H1 (cell line): Measurements from ENCODE around the gene CLDN16. TPM values are rescaled to one million over a fixed set of nuclear protein-coding genes. Genes with fewer than 3 reads are reported as not detected.

Experiments used
- CTCF ChIA-PET: fragments of 300-600 bp; sonication (Branson Sonifier 250); formaldehyde crosslinking; loops from one replicate; lab custom pipeline; 2021; ENCODE audit not compliant: partially characterized antibody; lab: Charles Lee
- POLR2A ChIA-PET: fragments of 300-600 bp; sonication (Branson Sonifier 250); formaldehyde crosslinking; loops from one replicate; lab custom pipeline; 2021; ENCODE audit warnings: inconsistent platforms; ENCODE audit not compliant: partially characterized antibody; lab: Charles Lee
- DNase-seq, 2 experiments: peaks; one replicate each; pipeline versions ENCODE4 v3.0.0 to v3.0.0-alpha.2; 2010 to 2022; ENCODE audit warnings: low spot score in 2 of 2, low read depth in 1 of 2, mixed read lengths in 1 of 2
- FAIRE-seq: peaks from 2 replicates; lab custom pipeline; 2011; peaks lifted over from hg19 to GRCh38; lab: Jason Lieb, UNC
- H2AFZ ChIP-seq: 2 replicates; pipeline ENCODE4 v1.8.1; 2012; ENCODE audit warnings: low read length, inconsistent platforms
- H2AK5ac ChIP-seq: 2 replicates; pipeline ENCODE4 v1.6.1; 2013; ENCODE audit warnings: low read depth, low read length
- H2BK120ac ChIP-seq: replicated peaks from 2 replicates; pipeline ENCODE3; 2013; ENCODE audit warnings: low read depth, low read length, inconsistent platforms
- H2BK12ac ChIP-seq: 2 replicates; pipeline ENCODE4 v1.6.1; 2013; ENCODE audit warnings: low read depth, low read length
- H2BK15ac ChIP-seq: 2 replicates; pipeline ENCODE4 v1.6.1; 2013; ENCODE audit warnings: low read length
- H2BK20ac ChIP-seq: 2 replicates; pipeline ENCODE4 v1.6.1; 2013; ENCODE audit warnings: low read length
- H2BK5ac ChIP-seq: 2 replicates; pipeline ENCODE4 v1.6.1; 2013; ENCODE audit warnings: low read depth, low read length
- H3K14ac ChIP-seq: 2 replicates; pipeline ENCODE4 v1.6.1; 2013; ENCODE audit warnings: inconsistent platforms; ENCODE audit not compliant: insufficient read length
- H3K18ac ChIP-seq: 2 replicates; pipeline ENCODE4 v1.6.1; 2013; ENCODE audit warnings: low read length; ENCODE audit errors: extremely low read depth
- H3K23ac ChIP-seq: 2 replicates; pipeline ENCODE4 v1.6.1; 2013; ENCODE audit warnings: inconsistent platforms; ENCODE audit not compliant: insufficient read length
- H3K23me2 ChIP-seq: 2 replicates; pipeline ENCODE4 v1.6.1; 2013; ENCODE audit warnings: low read depth, low read length
- H3K27ac ChIP-seq: 2 replicates; pipeline ENCODE4 v1.6.1; 2011; ENCODE audit warnings: low read depth, low read length, inconsistent platforms
- H3K27me3 ChIP-seq, 4 experiments: replicated peaks in 1 of 4; 1 replicate in 1 of 4; 2 replicates in 3 of 4; pipeline versions ENCODE4 v1.6.1 to v1.8.1; 2011 to 2013; ENCODE audit warnings: low read length in 3 of 4, mild to moderate bottlenecking in 3 of 4, inconsistent platforms in 2 of 4, mixed read lengths in 2 of 4, moderate library complexity in 1 of 4; ENCODE audit not compliant: control insufficient read depth in 3 of 4, insufficient read depth in 3 of 4; ENCODE audit errors: extremely low read depth in 1 of 4
- H3K36me3 ChIP-seq, 4 experiments: 2 replicates each; pipeline versions ENCODE4 v1.6.1 to v1.8.1; 2011 to 2013; ENCODE audit warnings: mild to moderate bottlenecking in 4 of 4, low read length in 3 of 4, moderate library complexity in 2 of 4, control low read depth in 1 of 4, inconsistent platforms in 1 of 4; ENCODE audit not compliant: insufficient read depth in 4 of 4, control insufficient read depth in 2 of 4
- H3K4ac ChIP-seq: replicated peaks from 2 replicates; pipeline ENCODE3; 2013; ENCODE audit warnings: low read length, low read depth, mixed read lengths, inconsistent platforms; ENCODE audit not compliant: insufficient read length
- H3K4me1 ChIP-seq, 4 experiments: replicated peaks in 1 of 4; 1 replicate in 1 of 4; 2 replicates in 3 of 4; pipeline versions ENCODE4 v1.6.1 to v1.8.1; 2011 to 2013; ENCODE audit warnings: low read length in 3 of 4, inconsistent platforms in 2 of 4, mixed read lengths in 1 of 4; ENCODE audit not compliant: insufficient read depth in 4 of 4, control insufficient read depth in 3 of 4
- H3K4me2 ChIP-seq, 2 experiments: 2 replicates each; pipeline versions ENCODE4 v1.6.1 to v1.8.1; 2011 to 2013; ENCODE audit warnings: low read depth in 2 of 2, low read length in 2 of 2, control low read depth in 1 of 2, inconsistent platforms in 1 of 2, mild to moderate bottlenecking in 1 of 2; ENCODE audit not compliant: insufficient read depth in 1 of 2
- H3K4me3 ChIP-seq, 4 experiments: fragments of 200-600, 300-600 bp in 1 of 4; sonication (generic), shearing (Covaris generic), sonication (Bioruptor Twin) in 1 of 4; 2 replicates each; pipeline versions ENCODE4 v1.5.1 to v1.8.1; 2011 to 2016; ENCODE audit warnings: low read length in 4 of 4, low read depth in 3 of 4, control low read depth in 2 of 4, inconsistent platforms in 2 of 4, mild to moderate bottlenecking in 2 of 4, mixed read lengths in 1 of 4, moderate library complexity in 1 of 4; ENCODE audit not compliant: insufficient read depth in 2 of 4; ENCODE audit errors: extremely low read depth in 1 of 4
- H3K56ac ChIP-seq: replicated peaks from 2 replicates; pipeline ENCODE3; 2013; ENCODE audit warnings: low read depth, mild to moderate bottlenecking, mixed read lengths, low read length, inconsistent platforms; ENCODE audit not compliant: insufficient read length
- H3K79me1 ChIP-seq: 2 replicates; pipeline ENCODE4 v1.6.1; 2013; ENCODE audit warnings: low read depth, low read length, control low read depth
- H3K79me2 ChIP-seq, 2 experiments: 2 replicates each; pipeline versions ENCODE4 v1.6.1 to v1.8.1; 2012 to 2013; ENCODE audit warnings: low read length in 2 of 2, mild to moderate bottlenecking in 2 of 2, inconsistent platforms in 1 of 2; ENCODE audit not compliant: insufficient read depth in 2 of 2, control insufficient read depth in 1 of 2
- H3K9ac ChIP-seq, 4 experiments: replicated peaks in 1 of 4; 1 replicate in 1 of 4; 2 replicates in 3 of 4; pipeline versions ENCODE4 v1.6.1 to v1.8.1; 2011 to 2013; ENCODE audit warnings: low read depth in 3 of 4, low read length in 3 of 4, control low read depth in 2 of 4, mild to moderate bottlenecking in 2 of 4, moderate library complexity in 2 of 4, inconsistent platforms in 1 of 4; ENCODE audit errors: extremely low read depth in 1 of 4
- H3K9me3 ChIP-seq, 2 experiments: 2 replicates each; pipeline versions ENCODE4 v1.6.1 to v1.8.1; 2012 to 2013; ENCODE audit warnings: mild to moderate bottlenecking in 2 of 2, moderate library complexity in 2 of 2, control low read depth in 1 of 2, inconsistent platforms in 1 of 2, low read depth in 1 of 2, low read length in 1 of 2, mixed read lengths in 1 of 2; ENCODE audit not compliant: insufficient read depth in 2 of 2
- H4K20me1 ChIP-seq, 2 experiments: replicated peaks in 1 of 2; 2 replicates each; pipeline versions ENCODE3 to v1.8.1; 2011 to 2013; ENCODE audit warnings: inconsistent platforms in 2 of 2, low read length in 2 of 2, mild to moderate bottlenecking in 1 of 2; ENCODE audit not compliant: insufficient read depth in 2 of 2, control insufficient read depth in 1 of 2
- H4K5ac ChIP-seq: 2 replicates; pipeline ENCODE4 v1.6.1; 2013; ENCODE audit warnings: low read length, low read depth, mixed read lengths, inconsistent platforms; ENCODE audit not compliant: insufficient read length
- H4K8ac ChIP-seq: 2 replicates; pipeline ENCODE4 v1.8.0; 2013; ENCODE audit warnings: mild to moderate bottlenecking, moderate library complexity, low read length, inconsistent platforms; ENCODE audit not compliant: insufficient read depth; ENCODE audit errors: extremely low read depth
- H4K91ac ChIP-seq: replicated peaks from 2 replicates; pipeline ENCODE3; 2013; ENCODE audit warnings: low read length, mixed read lengths, inconsistent platforms; ENCODE audit not compliant: insufficient read length
- BACH1 ChIP-seq: IDR thresholded peaks from 2 replicates; pipeline ENCODE4 v1.6.1; 2012; ENCODE audit warnings: low read length, improper control_type of control experiment
- CREB1 ChIP-seq: IDR thresholded peaks from 2 replicates; pipeline ENCODE4 v1.6.1; 2012; ENCODE audit warnings: inconsistent platforms
- EZH2 ChIP-seq: fragments of 200-600 bp; sonication (generic); IDR thresholded peaks from 2 replicates; pipeline ENCODE4 v1.7.1; 2012; ENCODE audit warnings: low read depth, mild to moderate bottlenecking, moderate library complexity, low read length, inconsistent platforms; ENCODE audit not compliant: severe bottlenecking
- GTF2F1 ChIP-seq: IDR thresholded peaks from 2 replicates; pipeline ENCODE4 v1.6.1; 2012; ENCODE audit warnings: low read depth, low read length, improper control_type of control experiment, borderline replicate concordance
- PHF8 ChIP-seq: fragments of 200-600 bp; sonication (generic); conservative IDR thresholded peaks from 2 replicates; pipeline ENCODE4 v1.7.1; 2012; ENCODE audit warnings: low read depth, mild to moderate bottlenecking, inconsistent platforms, low read length, moderate library complexity
- RAD21 ChIP-seq, 2 experiments: IDR thresholded peaks in 1 of 2; conservative IDR thresholded peaks in 1 of 2; 2 replicates each; pipeline ENCODE4 v1.6.1; 2011; ENCODE audit warnings: low read depth in 2 of 2, low read length in 2 of 2, improper control_type of control experiment in 1 of 2, inconsistent platforms in 1 of 2, mild to moderate bottlenecking in 1 of 2, moderate library complexity in 1 of 2
- SIX5 ChIP-seq: IDR thresholded peaks from 2 replicates; pipeline ENCODE4 v1.6.1; 2011; ENCODE audit warnings: mild to moderate bottlenecking, low read depth, low read length
- TBP ChIP-seq: IDR thresholded peaks from 2 replicates; pipeline ENCODE4 v1.6.1; 2011; ENCODE audit warnings: low read depth, low read length, improper control_type of control experiment
- WGBS, 2 experiments: shearing (Covaris generic) in 1 of 2; methylation state at CpG; one replicate each; pipeline versions ENCODE4 v1.1.6 to v1.1.7; 2013 to 2015; ENCODE audit warnings: low lambda C conversion rate in 2 of 2, mixed read lengths in 2 of 2, inconsistent platforms in 1 of 2, low coverage in 1 of 2, missing lambda C conversion rate in 1 of 2; ENCODE audit not compliant: insufficient replicate concordance in 2 of 2, insufficient coverage in 1 of 2, insufficient read length in 1 of 2; ENCODE audit errors: extremely low coverage in 1 of 2, missing lambda C conversion rate in 1 of 2; 5-methylcytosine and 5-hydroxymethylcytosine counted together
- polyA plus RNA-seq, 7 experiments: library from polyadenylated mRNA; depleted of rRNA in 3 of 7; stranded (reverse) in 5 of 7; unstranded in 2 of 7; fragments of >200 nt in 5 of 7; fragments of 200-250 nt in 2 of 7; gene quantifications; 1 replicate in 5 of 7; 2 replicates in 1 of 7; 4 replicates in 1 of 7; pipeline versions ENCODE4 v1.2.1 to v1.2.3, GENCODE V29; 2011 to 2013; ENCODE audit warnings: missing spikeins in 2 of 7, mixed read lengths in 2 of 7
- total RNA-seq: library from RNA; stranded (reverse); fragmentation: NEBNext Ultra II Directional; extraction: Animal tissue kit (Norgen Biotek cat#: 25700); gene quantifications from 2 replicates; pipeline ENCODE4 v1.2.1, GENCODE V29; 2021
- TF ChIP-seq, protein P1 (sequence below): IDR thresholded peaks from 2 replicates; pipeline ENCODE4 v1.6.1; 2012; ENCODE audit warnings: inconsistent platforms
- TF ChIP-seq, protein P2 (sequence below), 3 experiments: IDR thresholded peaks; 1 replicate in 2 of 3; 2 replicates in 1 of 3; pipeline versions ENCODE4 v1.5.1 to v1.6.1; 2011; ENCODE audit warnings: low read length in 3 of 3, mild to moderate bottlenecking in 3 of 3, inconsistent platforms in 2 of 3, low read depth in 1 of 3, moderate library complexity in 1 of 3; ENCODE audit not compliant: insufficient read depth in 1 of 3; ENCODE audit errors: control extremely low read depth in 1 of 3

CLDN16 gene
- total and polyA plus RNA-seq, 2 of the 8 experiments (the other 6 are each of a cell fraction or from before 2014, with no cell fraction given): not detected

DNA sequence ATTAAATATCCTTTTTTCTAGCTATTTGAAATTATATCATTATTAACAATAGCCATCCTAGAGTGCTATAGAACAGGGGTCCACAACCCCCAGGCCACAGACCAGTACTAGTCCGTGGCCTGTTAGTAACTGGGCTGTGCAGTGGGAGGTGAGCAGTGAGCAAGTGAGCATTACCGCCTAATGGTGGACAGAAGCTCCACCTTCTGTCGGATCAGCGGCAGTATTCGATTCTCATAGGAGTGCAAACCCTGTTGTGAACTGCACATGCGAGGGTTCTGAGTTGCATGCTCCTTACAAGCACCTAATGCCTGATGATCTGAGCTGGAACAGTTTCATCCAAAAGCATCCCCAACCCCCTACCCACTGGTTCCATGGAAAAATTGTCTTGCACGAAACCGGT lies 11.7 kb downstream of the CLDN16 start:
- H3K9ac ChIP-seq: no peak overlapping the region
- no peaks in the 10 kb centered on the region for H3K9me3 ChIP-seq
- H3K36me3 ChIP-seq: no peaks in the 10 kb centered on the region
- no peaks in the 10 kb centered on the region for H3K23me2 ChIP-seq
- no peak for TF ChIP-seq SIX5
- no peak for TF ChIP-seq CREB1
- peak; percentile 13 to 37; a peak in 1 of 4 replicates for TF ChIP-seq RAD21 (IDR thresholded peaks at IDR 0.05 in 1 of 2, conservative IDR thresholded peaks at IDR 0.05 in 1 of 2; ENCODE audit: low read depth in 2 of 2, low read length in 2 of 2)
- TF ChIP-seq, protein P1, sequence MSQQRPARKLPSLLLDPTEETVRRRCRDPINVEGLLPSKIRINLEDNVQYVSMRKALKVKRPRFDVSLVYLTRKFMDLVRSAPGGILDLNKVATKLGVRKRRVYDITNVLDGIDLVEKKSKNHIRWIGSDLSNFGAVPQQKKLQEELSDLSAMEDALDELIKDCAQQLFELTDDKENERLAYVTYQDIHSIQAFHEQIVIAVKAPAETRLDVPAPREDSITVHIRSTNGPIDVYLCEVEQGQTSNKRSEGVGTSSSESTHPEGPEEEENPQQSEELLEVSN: no peak
- no peak for TF ChIP-seq GTF2F1
- no peak for TF ChIP-seq PHF8
- TF ChIP-seq BACH1: no peak
- TF ChIP-seq, protein P2, sequence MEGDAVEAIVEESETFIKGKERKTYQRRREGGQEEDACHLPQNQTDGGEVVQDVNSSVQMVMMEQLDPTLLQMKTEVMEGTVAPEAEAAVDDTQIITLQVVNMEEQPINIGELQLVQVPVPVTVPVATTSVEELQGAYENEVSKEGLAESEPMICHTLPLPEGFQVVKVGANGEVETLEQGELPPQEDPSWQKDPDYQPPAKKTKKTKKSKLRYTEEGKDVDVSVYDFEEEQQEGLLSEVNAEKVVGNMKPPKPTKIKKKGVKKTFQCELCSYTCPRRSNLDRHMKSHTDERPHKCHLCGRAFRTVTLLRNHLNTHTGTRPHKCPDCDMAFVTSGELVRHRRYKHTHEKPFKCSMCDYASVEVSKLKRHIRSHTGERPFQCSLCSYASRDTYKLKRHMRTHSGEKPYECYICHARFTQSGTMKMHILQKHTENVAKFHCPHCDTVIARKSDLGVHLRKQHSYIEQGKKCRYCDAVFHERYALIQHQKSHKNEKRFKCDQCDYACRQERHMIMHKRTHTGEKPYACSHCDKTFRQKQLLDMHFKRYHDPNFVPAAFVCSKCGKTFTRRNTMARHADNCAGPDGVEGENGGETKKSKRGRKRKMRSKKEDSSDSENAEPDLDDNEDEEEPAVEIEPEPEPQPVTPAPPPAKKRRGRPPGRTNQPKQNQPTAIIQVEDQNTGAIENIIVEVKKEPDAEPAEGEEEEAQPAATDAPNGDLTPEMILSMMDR (IDR thresholded peaks at IDR 0.05; ENCODE audit: control extremely low read depth in 1 of 3, insufficient read depth in 1 of 3, low read depth in 1 of 3, low read length in 3 of 3): peak in 1 of 3 experiments; percentile 14; a peak in 1 of 4 replicates
- TF ChIP-seq TBP: no peak
- TF ChIP-seq EZH2: no peak
- TF ChIP-seq, all 59 proteins: peak for 2
- H4K8ac ChIP-seq: no peak overlapping the region
- no peak overlapping the region for H3K27ac ChIP-seq
- H3K4me1 ChIP-seq: no peaks in the 10 kb centered on the region
- no peak overlapping the region for H2AFZ ChIP-seq
- H2BK20ac ChIP-seq: no peak overlapping the region
- 91% methylated on average over 8 of the region's 8 CpGs; no CpG with 5 or more reads in 1 of the 2 experiments for WGBS, 2 experiments
- no peaks in the 10 kb centered on the region for H3K79me1 ChIP-seq
- H4K5ac ChIP-seq: no peak overlapping the region
- no peak overlapping the region for H3K56ac ChIP-seq
- H4K20me1 ChIP-seq: no peaks in the 10 kb centered on the region
- FAIRE-seq (no peak), DNase-seq (no peak)
- no peak overlapping the region for H3K18ac ChIP-seq
- H3K27me3 ChIP-seq: no peaks in the 10 kb centered on the region
- no peak overlapping the region for H3K4me2 ChIP-seq
- POLR2A ChIA-PET: no interaction called here
- no peak overlapping the region for H3K4ac ChIP-seq
- CTCF ChIA-PET: interaction anchor here (0.6 to 2.0 kb wide), 4 partner anchors 63 to 1230 kb away, joined by 3 to 5 read pairs (median 4); partner anchors contain the start of gene CLDN1
- H3K23ac ChIP-seq: no peak overlapping the region
- H3K79me2 ChIP-seq: no peaks in the 10 kb centered on the region
- no peak overlapping the region for H4K91ac ChIP-seq
- no peak overlapping the region for H2BK12ac ChIP-seq
- no peak overlapping the region for H2AK5ac ChIP-seq
- H3K4me3 ChIP-seq: no peak overlapping the region
- H2BK5ac ChIP-seq: no peak overlapping the region
- H2BK15ac ChIP-seq: no peak overlapping the region
- H2BK120ac ChIP-seq: no peak overlapping the region
- H3K14ac ChIP-seq: no peak overlapping the region
